Epidermal melanocyte (primary cell): ENCODE measurements around the gene CNN3.

Source experiments
- DNase-seq: peaks from one replicate; pipeline ENCODE4 v3.0.0; 2011; ENCODE audit warnings: low spot score; ENCODE audit not compliant: insufficient read length

The CNN3 gene

GRCh38 chr1:94856868-94857267 is 70.0 kb downstream of the CNN3 start:
- no peak for DNase-seq

DNA sequence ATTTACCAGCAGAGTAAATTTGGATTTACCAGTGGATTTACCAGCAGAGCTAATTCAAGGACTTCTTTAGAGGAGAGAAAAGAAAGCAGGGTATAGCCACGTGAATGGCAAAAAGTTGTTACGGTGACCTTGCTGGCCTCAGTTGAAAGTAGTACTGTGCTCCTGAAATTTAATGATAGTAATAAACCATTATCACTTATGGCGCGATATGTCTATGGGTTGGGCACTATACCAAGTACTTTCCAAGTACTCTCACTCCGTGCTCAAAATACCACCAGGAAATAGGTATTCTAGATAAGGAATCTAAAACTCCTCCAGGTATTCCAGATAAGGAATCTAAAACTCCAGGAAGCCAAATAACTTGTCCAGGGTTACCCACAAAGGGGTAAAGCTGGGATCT is 70.9 kb downstream of the CNN3 start:
- DNase-seq: no peak

DNA sequence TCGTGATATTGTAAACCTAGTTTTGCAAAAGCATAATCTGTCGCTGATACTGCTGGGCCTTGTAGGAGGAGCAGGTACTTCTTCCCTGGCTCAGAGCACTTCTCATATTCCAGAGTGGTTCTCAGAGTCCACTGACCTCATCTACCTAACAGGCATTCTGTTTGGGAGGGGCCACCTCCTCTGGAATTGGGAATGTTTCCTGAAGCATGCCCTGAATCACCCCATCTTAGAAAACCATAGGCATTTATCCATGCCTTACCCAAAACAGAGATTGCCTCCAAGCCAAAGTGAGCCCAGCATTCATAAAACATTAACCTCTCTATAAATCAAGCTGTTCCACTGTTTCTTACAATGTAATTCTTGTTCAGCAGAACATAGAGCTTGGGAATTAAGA is 71.6 kb downstream of the CNN3 start:
- no peak for DNase-seq

DNA sequence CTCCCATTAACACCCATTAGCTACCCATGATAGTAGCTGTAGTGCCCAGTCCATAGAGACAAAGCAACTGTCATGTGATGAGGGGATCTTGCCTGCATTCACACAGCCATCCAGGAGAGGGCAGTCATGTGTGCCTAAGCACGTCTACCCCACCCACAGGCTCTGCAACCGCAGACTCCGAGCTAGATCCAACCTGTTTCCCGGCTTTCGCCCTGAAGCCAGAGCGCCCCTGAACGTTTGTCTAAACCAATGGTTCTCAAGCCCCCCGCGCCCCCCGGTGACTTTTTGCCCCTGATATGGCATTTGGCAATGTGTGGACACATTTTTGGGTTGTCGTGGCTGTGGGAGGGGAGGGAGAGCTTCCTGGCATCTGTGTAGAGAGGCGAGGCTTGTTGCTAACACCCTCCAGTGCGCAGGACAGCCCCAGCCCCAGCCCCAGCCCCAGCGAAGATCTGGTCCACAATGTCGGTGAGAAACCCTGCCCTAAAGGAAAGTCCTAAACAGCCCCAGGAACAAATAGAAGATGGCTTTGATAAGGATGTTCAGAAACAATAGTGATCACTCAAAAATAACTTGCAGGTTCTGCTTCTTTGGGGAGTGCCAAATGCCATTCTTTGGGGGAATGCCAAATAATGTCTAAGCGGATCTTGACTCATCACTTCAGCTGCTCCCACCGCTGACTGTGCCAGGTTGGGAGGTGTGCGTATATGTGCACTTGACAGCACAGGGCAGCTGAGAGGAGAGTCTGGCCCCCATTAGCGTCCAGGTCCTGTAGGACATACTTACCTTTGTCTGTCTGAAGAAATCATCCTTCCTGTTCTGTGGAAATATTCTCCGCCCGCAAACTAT is 72.2 kb downstream of the CNN3 start:
- DNase-seq: peak; percentile 91

DNA sequence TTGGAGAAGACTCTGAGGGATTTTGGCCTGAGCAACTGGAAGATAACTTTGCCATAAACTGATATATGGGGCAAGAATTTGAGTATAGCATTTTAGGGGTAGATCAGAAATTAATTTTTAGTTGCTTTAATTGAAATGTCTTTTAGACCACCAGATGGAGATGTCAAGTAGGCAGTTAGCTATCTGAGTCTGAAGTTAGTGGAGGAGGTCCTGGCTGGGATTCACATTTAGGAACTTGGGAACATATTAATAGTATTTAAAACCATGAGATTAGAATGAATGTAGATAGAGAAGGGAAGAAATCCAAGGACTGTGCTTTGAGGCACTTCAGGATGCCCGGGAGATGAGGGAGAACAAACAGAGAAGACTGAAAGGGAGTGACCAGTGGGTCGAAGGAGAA is 74.1 kb downstream of the CNN3 start:
- DNase-seq: no peak

DNA sequence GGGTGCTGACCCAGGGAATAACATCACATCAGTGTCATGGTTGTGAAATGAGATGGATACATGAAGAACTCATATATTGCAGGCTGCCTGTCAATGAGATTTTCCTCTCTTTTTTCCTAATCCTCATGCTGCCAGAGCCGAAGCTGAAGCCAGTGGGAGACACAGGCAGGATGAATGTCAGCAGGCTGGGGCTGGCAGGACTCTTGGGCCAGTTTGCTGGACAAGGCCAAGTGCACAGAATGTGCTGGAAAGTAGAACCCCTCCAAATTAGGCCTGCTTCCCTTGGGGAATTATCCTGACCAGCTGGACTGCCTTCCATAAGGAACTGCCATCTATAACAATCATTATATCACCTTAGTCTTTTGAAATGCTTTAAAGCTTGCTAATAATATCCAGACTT is 75.3 kb downstream of the CNN3 start:
- no peak for DNase-seq
